Gastroesophageal sphincter (tissue), 4 donors: ENCODE results near the gene KIF5C. TPM values are rescaled to one million over a fixed set of nuclear protein-coding genes. Genes with fewer than 3 reads are reported as not detected.

Source experiments
- ATAC-seq: fragments of 150-250 bp; one replicate; pipeline ENCODE4 v1.9.1; 2016; ENCODE audit warnings: mild to moderate bottlenecking, moderate library complexity
- H3K27ac ChIP-seq, 4 donors: fragments of 200-600 bp; sonication (generic) in 3 of 4; 1 replicate in 3 of 4; 2 replicates in 1 of 4; pipeline ENCODE4 v1.5.1; 2016 to 2019
- H3K27me3 ChIP-seq: fragments of 200-600 bp; sonication (generic); one replicate; pipeline ENCODE4 v1.5.1; 2019
- H3K36me3 ChIP-seq, 2 donors: fragments of 200-600 bp; sonication (generic); one replicate each; pipeline ENCODE4 v1.5.1; 2019; ENCODE audit warnings: control low read depth in 1 of 2
- H3K4me1 ChIP-seq, 3 donors: fragments of 200-600 bp; sonication (generic); 1 replicate in 2 of 3; 2 replicates in 1 of 3; pipeline ENCODE4 v1.5.1; 2016 to 2019; ENCODE audit warnings: control low read depth in 2 of 3
- H3K4me3 ChIP-seq, 2 donors: fragments of 200-600 bp; sonication (generic); one replicate each; pipeline ENCODE4 v1.5.1; 2019; ENCODE audit warnings: mild to moderate bottlenecking in 1 of 2, moderate library complexity in 1 of 2
- H3K9me3 ChIP-seq, 3 donors: fragments of 200-600 bp; sonication (generic); one replicate each; pipeline ENCODE4 v1.5.1; 2017 to 2019; ENCODE audit warnings: control low read depth in 2 of 3
- EP300 ChIP-seq: sonication (generic); formaldehyde crosslinking; IDR thresholded peaks from one replicate; pipeline ENCODE4 v1.6.1; 2017; ENCODE audit warnings: antibody characterized with exemption, mild to moderate bottlenecking
- POLR2A ChIP-seq, 2 donors: fragments of 450-650 bp; IDR thresholded peaks; one replicate each; pipeline ENCODE4 v1.6.1; 2017; ENCODE audit warnings: antibody characterized with exemption in 2 of 2, mild to moderate bottlenecking in 2 of 2, moderate library complexity in 1 of 2
- POLR2AphosphoS5 ChIP-seq: sonication (generic); formaldehyde crosslinking; IDR thresholded peaks from one replicate; pipeline ENCODE4 v1.6.1; 2017; ENCODE audit warnings: antibody characterized with exemption
- WGBS, 2 donors: methylation state at CpG; one replicate each; pipeline ENCODE4 v1.1.5; 2018; ENCODE audit warnings: low coverage in 1 of 2; 5-methylcytosine and 5-hydroxymethylcytosine counted together
- total RNA-seq, 4 donors: library from RNA; depleted of rRNA; stranded (reverse); fragments of >200 nt; gene quantifications; one replicate each; pipeline ENCODE4 v1.1.0, GENCODE V29; 2016
- TF ChIP-seq, protein P1 (sequence below), 4 experiments: fragments of 200-600 bp in 2 of 4; fragments of 450-650 bp in 2 of 4; sonication (generic) in 1 of 4; IDR thresholded peaks; one replicate each; pipeline ENCODE4 v1.5.1; 2017 to 2019; ENCODE audit warnings: antibody characterized with exemption in 4 of 4, mild to moderate bottlenecking in 2 of 4, moderate library complexity in 2 of 4

KIF5C gene
- total RNA-seq, 4 donors from 2014 or later, result 3.3 to 6.6 (median 4.5) TPM

- 62 to 69% methylated on average over 3 of the region's 3 CpGs for WGBS, 2 donors
- no peaks in the 10 kb centered on the region for H3K9me3 ChIP-seq
- peaks cover 0 to 7% (median 0%) of the 10 kb centered on the region in 3 donors for H3K4me1 ChIP-seq
- TF ChIP-seq POLR2AphosphoS5 (no peak), EP300 (no peak), POLR2A (IDR thresholded peaks at IDR 0.05) (no peak)
- TF ChIP-seq, protein P1, sequence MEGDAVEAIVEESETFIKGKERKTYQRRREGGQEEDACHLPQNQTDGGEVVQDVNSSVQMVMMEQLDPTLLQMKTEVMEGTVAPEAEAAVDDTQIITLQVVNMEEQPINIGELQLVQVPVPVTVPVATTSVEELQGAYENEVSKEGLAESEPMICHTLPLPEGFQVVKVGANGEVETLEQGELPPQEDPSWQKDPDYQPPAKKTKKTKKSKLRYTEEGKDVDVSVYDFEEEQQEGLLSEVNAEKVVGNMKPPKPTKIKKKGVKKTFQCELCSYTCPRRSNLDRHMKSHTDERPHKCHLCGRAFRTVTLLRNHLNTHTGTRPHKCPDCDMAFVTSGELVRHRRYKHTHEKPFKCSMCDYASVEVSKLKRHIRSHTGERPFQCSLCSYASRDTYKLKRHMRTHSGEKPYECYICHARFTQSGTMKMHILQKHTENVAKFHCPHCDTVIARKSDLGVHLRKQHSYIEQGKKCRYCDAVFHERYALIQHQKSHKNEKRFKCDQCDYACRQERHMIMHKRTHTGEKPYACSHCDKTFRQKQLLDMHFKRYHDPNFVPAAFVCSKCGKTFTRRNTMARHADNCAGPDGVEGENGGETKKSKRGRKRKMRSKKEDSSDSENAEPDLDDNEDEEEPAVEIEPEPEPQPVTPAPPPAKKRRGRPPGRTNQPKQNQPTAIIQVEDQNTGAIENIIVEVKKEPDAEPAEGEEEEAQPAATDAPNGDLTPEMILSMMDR (IDR thresholded peaks at IDR 0.05), result no peak
- no peaks in the 10 kb centered on the region for H3K36me3 ChIP-seq
- H3K27ac ChIP-seq, result no peak overlapping the region
- no peaks in the 10 kb centered on the region for H3K27me3 ChIP-seq
- no peak overlapping the region for H3K4me3 ChIP-seq
- ATAC-seq, result no peak
These were observed 144.0 kb downstream of the KIF5C start for GRCh38 chr2:149018981-149019380.

GRCh38 chr2:149019768-149020167 lies 144.7 kb downstream of the KIF5C start:
- Histone ChIP-seq H3K9me3 (no peaks in the 10 kb centered on the region), H3K4me3 (no peak overlapping the region), H3K27me3 (no peaks in the 10 kb centered on the region), H3K4me1 (peaks cover 0 to 7% (median 0%) of the 10 kb centered on the region in 3 donors), H3K27ac (no peak overlapping the region), H3K36me3 (no peaks in the 10 kb centered on the region)
- 56 to 88% methylated on average over 1 to 2 of the region's 2 CpGs for WGBS, 2 donors
- no peak for TF ChIP-seq POLR2AphosphoS5
- no peak for ATAC-seq

DNA sequence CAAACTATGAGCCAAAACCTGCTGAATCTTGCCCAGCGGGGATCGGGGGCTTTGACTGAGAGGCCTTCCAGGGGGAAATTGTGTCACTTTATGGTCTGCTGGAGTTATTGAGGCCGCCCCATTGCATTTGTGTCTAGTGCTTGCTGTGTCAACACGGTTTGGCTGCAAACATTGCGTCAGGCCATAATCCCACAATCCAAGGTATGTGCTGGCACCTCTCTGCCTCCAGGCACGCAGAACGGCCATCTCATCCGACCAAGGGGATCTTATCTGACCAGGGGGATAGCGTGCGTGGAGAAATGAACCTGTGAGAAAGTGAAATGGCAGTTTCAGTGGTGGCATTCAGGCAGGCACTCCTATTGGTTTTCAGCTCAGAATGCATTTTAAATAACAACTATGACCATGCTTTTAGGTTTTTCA lies 145.4 kb downstream of the KIF5C start:
- H3K36me3 ChIP-seq, result no peaks in the 10 kb centered on the region
- no peaks in the 10 kb centered on the region for H3K9me3 ChIP-seq
- TF ChIP-seq POLR2AphosphoS5 (no peak), POLR2A (IDR thresholded peaks at IDR 0.05) (no peak), EP300 (no peak)
- TF ChIP-seq, protein P1 (IDR thresholded peaks at IDR 0.05), result no peak
- H3K4me3 ChIP-seq, result no peak overlapping the region
- ATAC-seq, result no peak
- H3K27ac ChIP-seq, result no peak overlapping the region
- H3K27me3 ChIP-seq, result no peaks in the 10 kb centered on the region
- H3K4me1 ChIP-seq, result peaks cover 0 to 7% (median 0%) of the 10 kb centered on the region in 3 donors
- WGBS, 2 donors, result no CpG with 5 or more reads among the region's 10 CpGs

GRCh38 chr2:149021271-149021719 lies 146.3 kb downstream of the KIF5C start:
- TF ChIP-seq, protein P1 (IDR thresholded peaks at IDR 0.05), result no peak
- no peak for TF ChIP-seq POLR2AphosphoS5
- TF ChIP-seq EP300, result no peak
- no peak for TF ChIP-seq POLR2A (IDR thresholded peaks at IDR 0.05)
- WGBS, 2 donors, result 85 to 93% methylated on average over 4 to 5 of the region's 5 CpGs
- no peak for ATAC-seq
- Histone ChIP-seq H3K27me3 (no peaks in the 10 kb centered on the region), H3K4me1 (peaks cover 0 to 7% (median 0%) of the 10 kb centered on the region in 3 donors), H3K36me3 (no peaks in the 10 kb centered on the region), H3K27ac (no peak overlapping the region), H3K9me3 (no peaks in the 10 kb centered on the region), H3K4me3 (no peak overlapping the region)

DNA sequence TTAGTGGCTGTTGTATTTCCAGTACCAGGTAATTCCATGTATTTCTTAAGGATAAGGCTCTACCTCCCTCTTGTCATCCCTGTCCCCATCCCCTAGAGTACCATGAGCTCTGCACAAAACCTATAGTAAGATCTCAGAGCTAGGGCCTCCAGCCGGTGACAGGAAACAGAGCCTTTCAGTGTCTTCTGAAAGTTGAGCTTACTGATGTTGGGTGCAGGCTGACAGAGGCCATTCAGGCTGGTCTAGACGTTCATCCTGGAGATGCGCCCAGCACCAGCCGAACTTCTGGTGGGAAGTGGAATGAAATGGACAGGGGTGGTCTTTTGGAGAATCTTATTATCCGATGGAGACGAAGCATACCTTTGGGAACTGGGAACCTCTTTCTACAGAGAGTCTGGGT lies 146.7 kb downstream of the KIF5C start:
- Histone ChIP-seq H3K9me3 (no peaks in the 10 kb centered on the region), H3K4me3 (no peak overlapping the region), H3K36me3 (no peaks in the 10 kb centered on the region), H3K27ac (no peak overlapping the region), H3K27me3 (no peaks in the 10 kb centered on the region), H3K4me1 (peaks cover 0 to 7% (median 0%) of the 10 kb centered on the region in 3 donors)
- TF ChIP-seq, protein P1 (IDR thresholded peaks at IDR 0.05), result no peak
- no peak for ATAC-seq
- WGBS, 2 donors, result 90 to 94% methylated on average over 2 to 4 of the region's 6 CpGs
